MCF 10A (cell line): ENCODE results near the gene MPHOSPH10. TPM values are rescaled to one million over a fixed set of nuclear protein-coding genes. Genes with fewer than 3 reads are reported as not detected.
"Not testable (repeated sequence)": the region's sequence is repeated elsewhere in the genome, so short reads cannot be mapped to it uniquely, and the experiment has no call there.

Experiments
- BruUV-seq: library from RNA; stranded (reverse); fragments of 400-500 nt; replicated peaks from 2 replicates; lab custom pipeline; 2021; lab: Mats Ljungman, UMichigan
- CTCF ChIA-PET: fragments of 300-600 bp; sonication (Branson Sonifier 250); formaldehyde crosslinking; extraction: SDS; loops from one replicate; lab custom pipeline; 2021; ENCODE audit warnings: antibody characterized with exemption, inconsistent platforms; lab: Yijun Ruan, JAX
- POLR2A ChIA-PET: fragments of 300-600, 350-650 bp; sonication (Branson Sonifier 250); formaldehyde crosslinking; extraction: SDS; loops from one replicate; lab custom pipeline; 2020; ENCODE audit warnings: antibody characterized with exemption, inconsistent platforms; lab: Yijun Ruan, JAX
- DNase-seq: peaks from one replicate; pipeline ENCODE4 v3.0.0-alpha.2; 2018; ENCODE audit not compliant: unreplicated experiment
- H3K27ac Mint-ChIP-seq: one replicate; pipeline ENCODE4 v1.8.0; 2022; ENCODE audit warnings: mild to moderate bottlenecking, low read depth, mixed read lengths; ENCODE audit not compliant: unreplicated experiment
- H3K27me3 Mint-ChIP-seq: one replicate; pipeline ENCODE4 v1.8.0; 2022; ENCODE audit warnings: mixed read lengths; ENCODE audit not compliant: insufficient read depth, unreplicated experiment
- H3K36me3 Mint-ChIP-seq: one replicate; pipeline ENCODE4 v1.8.0; 2022; ENCODE audit warnings: mild to moderate bottlenecking, moderate library complexity, mixed read lengths; ENCODE audit not compliant: insufficient read depth, unreplicated experiment
- H3K4me1 Mint-ChIP-seq: one replicate; pipeline ENCODE4 v1.8.0; 2022; ENCODE audit warnings: mixed read lengths; ENCODE audit not compliant: insufficient read depth, unreplicated experiment
- H3K4me3 Mint-ChIP-seq: one replicate; pipeline ENCODE4 v1.8.0; 2022; ENCODE audit warnings: mild to moderate bottlenecking, moderate library complexity, mixed read lengths; ENCODE audit not compliant: unreplicated experiment
- H3K9me3 Mint-ChIP-seq: one replicate; pipeline ENCODE4 v1.8.0; 2022; ENCODE audit warnings: mixed read lengths; ENCODE audit not compliant: unreplicated experiment
- CTCF ChIP-seq: fragments of 200-600 bp; IDR thresholded peaks from one replicate; pipeline ENCODE4 v1.8.0; 2022; ENCODE audit warnings: antibody characterized with exemption, mild to moderate bottlenecking; ENCODE audit not compliant: unreplicated experiment
- intact Hi-C: fragments of 100-400 bp; cut with micrococcal nuclease; formaldehyde crosslinking; loops from 2 replicates; pipeline ENCODE4 v1.14.1; 2022
- total RNA-seq: library from RNA; stranded (reverse); gene quantifications from 2 replicates; pipeline ENCODE4 v1.2.3, GENCODE V29; 2022

MPHOSPH10 gene
- total RNA-seq, 1 experiment from 2014 or later, result 32.8 TPM

- no peak for TF ChIP-seq CTCF
- H3K27ac Mint-ChIP-seq, result no peak overlapping the region
- peak; percentile 12 for DNase-seq
- CTCF ChIA-PET, result interaction anchor here (0.5 to 4.5 kb wide), 7 partner anchors 16 to 290 kb away, joined by 3 to 27 read pairs (median 4); partner anchors contain the start of genes NAGK and ZNF638
- intact Hi-C loops, result no loop called here
- H3K9me3 Mint-ChIP-seq, result no peaks in the 10 kb centered on the region
- no peaks in the 10 kb centered on the region for H3K4me1 Mint-ChIP-seq
- H3K36me3 Mint-ChIP-seq, result peaks cover 7% of the 10 kb centered on the region
- no peaks in the 10 kb centered on the region for H3K27me3 Mint-ChIP-seq
- POLR2A ChIA-PET, result interaction anchor here (0.6 to 3.6 kb wide), 19 partner anchors 8 to 836 kb away, joined by 3 to 123 read pairs (median 7); partner anchors contain the start of genes NAGK, PAIP2B and SNRPG
- H3K4me3 Mint-ChIP-seq, result no peak overlapping the region
- BruUV-seq, result TSS peak; percentile 51
Measured at GRCh38 chr2:71129114-71129901, 1.1 kb upstream of the MPHOSPH10 start.

- BruUV-seq, result no TSS peak
- no peaks in the 10 kb centered on the region for H3K4me1 Mint-ChIP-seq
- intact Hi-C loops, result loop anchor here (5.0 kb wide), 1 partner anchor 63 kb away; the partner anchor contains the start of gene NAGK
- CTCF ChIA-PET, result interaction anchor here (0.5 to 4.5 kb wide), 6 partner anchors 16 to 290 kb away, joined by 3 to 27 read pairs (median 4); partner anchors contain the start of genes NAGK and ZNF638
- H3K27ac Mint-ChIP-seq, result no peak overlapping the region
- TF ChIP-seq CTCF, result no peak
- POLR2A ChIA-PET, result interaction anchor here (0.7 to 3.6 kb wide), 21 partner anchors 9 to 207 kb away, joined by 3 to 123 read pairs (median 7); partner anchors contain the start of genes NAGK, PAIP2B and ZNF638
- peaks cover 7% of the 10 kb centered on the region for H3K36me3 Mint-ChIP-seq
- no peak overlapping the region for H3K4me3 Mint-ChIP-seq
- DNase-seq, result peak; percentile 66
- no peaks in the 10 kb centered on the region for H3K9me3 Mint-ChIP-seq
- H3K27me3 Mint-ChIP-seq, result no peaks in the 10 kb centered on the region
Measured at GRCh38 chr2:71129902-71130151, 607 bp upstream of the MPHOSPH10 start.

DNA sequence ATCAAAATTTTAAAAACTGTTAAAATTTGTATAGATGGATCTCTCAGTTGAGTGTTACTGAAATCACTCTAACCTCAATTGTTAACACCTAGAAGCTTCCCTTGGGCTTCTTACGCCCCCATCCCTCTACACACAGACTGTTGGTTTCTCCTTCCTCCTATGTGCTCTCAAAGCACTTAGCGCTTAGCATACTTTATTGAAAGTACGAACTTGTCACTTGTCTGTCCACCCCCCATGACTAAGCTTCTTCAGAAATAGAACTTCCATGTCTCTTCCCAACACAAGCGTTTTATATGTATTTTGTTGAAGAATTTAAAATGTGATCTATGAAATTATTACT lies 441 bp downstream of the MPHOSPH10 start:
- no peak for TF ChIP-seq CTCF
- Mint-ChIP-seq H3K27me3 (no peaks in the 10 kb centered on the region), H3K27ac (no peak overlapping the region), H3K4me3 (no peak overlapping the region), H3K36me3 (peaks cover 1% of the 10 kb centered on the region), H3K9me3 (no peaks in the 10 kb centered on the region), H3K4me1 (no peaks in the 10 kb centered on the region)
- intact Hi-C loops, result loop anchor here (5.0 kb wide), 1 partner anchor 64 kb away; the partner anchor contains the start of gene NAGK
- DNase-seq, result peak; percentile 11
- ChIA-PET POLR2A (interaction anchor here (0.5 to 3.6 kb wide), 26 partner anchors 10 to 1007 kb away, joined by 3 to 123 read pairs (median 6); partner anchors contain the start of genes NAGK, PAIP2B and ZNF638), CTCF (interaction anchor here (0.6 to 4.5 kb wide), 6 partner anchors 12 to 260 kb away, joined by 3 to 27 read pairs (median 3); no protein-coding TSS in a partner anchor)
- BruUV-seq, result no TSS peak

DNA sequence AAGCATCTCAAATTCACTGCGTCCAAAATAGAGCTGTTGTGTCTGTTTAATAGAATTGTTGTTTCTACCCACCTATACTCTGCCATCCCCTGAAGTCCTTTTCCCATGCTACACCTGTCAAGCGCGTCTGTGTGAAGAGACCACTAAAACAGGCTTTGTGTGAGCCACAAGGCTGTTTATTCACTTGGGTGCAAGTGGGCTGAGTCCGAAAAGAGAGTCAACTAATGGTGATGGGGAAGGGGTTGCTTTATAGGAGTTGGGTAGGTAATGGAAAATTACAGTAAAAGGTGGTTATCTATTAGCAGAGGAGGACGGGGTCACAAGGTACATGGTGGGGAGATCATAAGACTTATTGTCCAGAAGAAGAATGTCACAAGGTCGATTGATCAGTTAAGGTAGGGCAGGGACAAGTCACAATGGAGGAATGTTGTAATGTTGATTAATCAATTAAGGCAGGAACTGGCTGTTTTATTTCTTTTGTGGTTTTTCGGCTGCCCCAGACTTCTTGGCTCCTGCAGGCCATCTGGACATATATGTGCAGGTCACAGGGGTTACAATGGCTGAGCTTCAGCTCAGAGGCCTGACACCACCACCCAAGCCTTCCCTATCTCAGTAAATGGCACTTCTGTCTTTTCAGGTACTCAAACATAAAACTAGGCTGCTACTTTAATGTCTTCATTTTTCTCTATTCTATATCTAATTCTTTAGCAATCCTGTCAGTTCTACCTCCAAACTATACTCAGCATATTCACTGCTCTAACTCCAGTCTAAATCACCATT lies 1.1 kb downstream of the MPHOSPH10 start:
- intact Hi-C loops, result loop anchor here (5.0 kb wide), 1 partner anchor 64 kb away; the partner anchor contains the start of gene NAGK
- DNase-seq, BruUV-seq: not testable (repeated sequence)

More for the DNA sequence above, 1.1 kb downstream of the MPHOSPH10 start:
- not testable (repeated sequence) for H3K27ac Mint-ChIP-seq, H3K4me3 Mint-ChIP-seq, H3K9me3 Mint-ChIP-seq, H3K36me3 Mint-ChIP-seq, H3K4me1 Mint-ChIP-seq, H3K27me3 Mint-ChIP-seq
- ChIA-PET POLR2A (interaction anchor here (0.7 to 3.6 kb wide), 19 partner anchors 12 to 1007 kb away, joined by 3 to 123 read pairs (median 7); partner anchors contain the start of genes NAGK, PAIP2B and ZNF638), CTCF (interaction anchor here (0.7 to 4.5 kb wide), 4 partner anchors 11 to 96 kb away, joined by 3 to 27 read pairs (median 6); no protein-coding TSS in a partner anchor)
